ENCODE measurements around the gene OR51I2. TPM values are rescaled to one million over a fixed set of nuclear protein-coding genes. Genes with fewer than 3 reads are reported as not detected.

OR51I2 gene, protein sequence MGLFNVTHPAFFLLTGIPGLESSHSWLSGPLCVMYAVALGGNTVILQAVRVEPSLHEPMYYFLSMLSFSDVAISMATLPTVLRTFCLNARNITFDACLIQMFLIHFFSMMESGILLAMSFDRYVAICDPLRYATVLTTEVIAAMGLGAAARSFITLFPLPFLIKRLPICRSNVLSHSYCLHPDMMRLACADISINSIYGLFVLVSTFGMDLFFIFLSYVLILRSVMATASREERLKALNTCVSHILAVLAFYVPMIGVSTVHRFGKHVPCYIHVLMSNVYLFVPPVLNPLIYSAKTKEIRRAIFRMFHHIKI
- not detected for total RNA-seq
- not detected for polyA plus RNA-seq
- long read RNA-seq, donor 1: 0 reads
- long read RNA-seq, donor 2: 0 reads
- long read RNA-seq, donor 3: 0 reads

DNA sequence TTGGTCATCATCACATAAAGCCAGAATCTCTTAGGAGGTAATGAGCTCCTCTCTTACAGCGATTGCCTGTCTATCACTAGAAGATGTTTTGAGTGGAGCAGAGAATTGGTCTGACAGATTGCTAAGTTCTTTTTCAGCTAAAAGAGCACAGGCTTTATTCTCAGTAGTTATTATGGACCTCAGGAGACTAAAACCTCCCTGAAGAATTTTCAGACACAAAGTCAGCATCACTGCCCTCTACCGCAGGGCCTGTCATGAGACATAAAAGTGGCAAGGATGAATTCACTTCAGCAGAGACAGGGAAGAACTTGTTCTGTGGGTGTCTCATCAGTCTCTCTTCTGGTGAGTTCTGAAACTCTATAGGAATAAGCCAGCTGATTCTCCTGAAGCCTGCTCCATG, at the start of gene OR51I2:
TSS of gene OR51I2 (plus strand) at position 301 of the 400 bp plus-strand sequence. CDS start 4,166 bp downstream, outside the sequence.
- no peaks in the 10 kb centered on the region for H3K4me1 ChIP-seq
- intact Hi-C loops (cut with DNase I): loop anchor here in 1 of 10 donors (2.0 kb wide), 1 partner anchor 14 kb away; no protein-coding TSS in a partner anchor
- no peak within 1 kb of the TSS for H3K27ac ChIP-seq
- 91 to 93% methylated on average over 2 of the region's 2 CpGs for WGBS, 2 donors
- H3K9me3 ChIP-seq: no peaks in the 10 kb centered on the region
- ATAC-seq: no peak
- H3K27me3 ChIP-seq: no peaks in the 10 kb centered on the region
- H3K4me3 ChIP-seq: no peak within 1 kb of the TSS
- TF ChIP-seq, protein P1, sequence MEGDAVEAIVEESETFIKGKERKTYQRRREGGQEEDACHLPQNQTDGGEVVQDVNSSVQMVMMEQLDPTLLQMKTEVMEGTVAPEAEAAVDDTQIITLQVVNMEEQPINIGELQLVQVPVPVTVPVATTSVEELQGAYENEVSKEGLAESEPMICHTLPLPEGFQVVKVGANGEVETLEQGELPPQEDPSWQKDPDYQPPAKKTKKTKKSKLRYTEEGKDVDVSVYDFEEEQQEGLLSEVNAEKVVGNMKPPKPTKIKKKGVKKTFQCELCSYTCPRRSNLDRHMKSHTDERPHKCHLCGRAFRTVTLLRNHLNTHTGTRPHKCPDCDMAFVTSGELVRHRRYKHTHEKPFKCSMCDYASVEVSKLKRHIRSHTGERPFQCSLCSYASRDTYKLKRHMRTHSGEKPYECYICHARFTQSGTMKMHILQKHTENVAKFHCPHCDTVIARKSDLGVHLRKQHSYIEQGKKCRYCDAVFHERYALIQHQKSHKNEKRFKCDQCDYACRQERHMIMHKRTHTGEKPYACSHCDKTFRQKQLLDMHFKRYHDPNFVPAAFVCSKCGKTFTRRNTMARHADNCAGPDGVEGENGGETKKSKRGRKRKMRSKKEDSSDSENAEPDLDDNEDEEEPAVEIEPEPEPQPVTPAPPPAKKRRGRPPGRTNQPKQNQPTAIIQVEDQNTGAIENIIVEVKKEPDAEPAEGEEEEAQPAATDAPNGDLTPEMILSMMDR (IDR thresholded peaks at IDR 0.05): no peak
- H3K36me3 ChIP-seq: no peaks in the 10 kb centered on the region
- no peak for DNase-seq

DNA sequence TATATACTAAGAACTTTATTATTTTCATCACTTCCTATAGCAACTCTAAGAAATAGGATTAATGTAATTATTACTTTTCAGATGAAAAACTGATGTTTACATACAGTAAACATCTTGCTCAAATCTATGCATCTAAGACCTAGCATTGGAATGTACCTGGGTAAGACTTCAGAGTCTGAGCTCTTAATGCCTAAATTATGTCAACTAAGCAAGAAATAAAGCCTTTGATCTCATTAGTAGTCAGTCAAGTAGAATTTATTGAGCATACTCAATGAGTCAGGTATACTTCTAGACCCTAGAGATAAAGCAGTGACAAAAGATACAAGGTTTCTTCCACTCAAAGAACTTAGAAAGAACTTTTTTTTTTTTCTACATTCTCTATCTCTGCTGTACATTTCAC, 44.0 kb upstream of the OR51I2 start:
- DNase-seq (no peak), ATAC-seq (no peak)
- no peak overlapping the region for H3K4me3 ChIP-seq
- no peak overlapping the region for H3K27ac ChIP-seq
- H3K27me3 ChIP-seq: peaks cover 0 to 5% (median 0%) of the 10 kb centered on the region in 7 donors
- TF ChIP-seq, protein P1 (IDR thresholded peaks at IDR 0.05): no peak
- intact Hi-C loops (cut with DNase I): no loop called here
- peaks cover 0 to 2% (median 0%) of the 10 kb centered on the region in 11 donors for H3K9me3 ChIP-seq
- H3K4me1 ChIP-seq: no peaks in the 10 kb centered on the region
- H3K36me3 ChIP-seq: no peaks in the 10 kb centered on the region

DNA sequence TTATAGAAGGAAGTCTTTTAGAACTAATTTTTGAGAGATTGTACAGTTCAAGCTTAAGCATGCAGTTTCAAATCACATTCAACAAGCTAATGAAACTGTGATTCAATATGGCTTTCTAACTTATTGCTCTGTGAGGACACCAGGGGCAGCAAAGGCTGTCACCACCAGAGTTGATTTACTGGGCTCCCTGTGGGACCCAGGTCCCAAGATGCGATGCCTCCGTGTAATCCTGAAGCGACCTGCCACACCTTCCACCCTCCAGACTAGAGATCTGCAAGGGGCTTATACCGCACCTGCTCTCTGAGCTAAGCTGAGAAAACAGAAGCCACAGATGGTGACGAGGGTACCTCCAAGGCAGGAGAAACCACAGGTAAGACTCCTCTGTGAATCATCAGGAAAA, 28.1 kb upstream of the OR51I2 start:
- no peaks in the 10 kb centered on the region for H3K9me3 ChIP-seq
- DNase-seq (no peak), ATAC-seq (no peak)
- no peak overlapping the region for H3K4me3 ChIP-seq
- H3K4me1 ChIP-seq: no peaks in the 10 kb centered on the region
- H3K36me3 ChIP-seq: no peaks in the 10 kb centered on the region
- no peaks in the 10 kb centered on the region for H3K27me3 ChIP-seq
- TF ChIP-seq, protein P1 (IDR thresholded peaks at IDR 0.05): no peak
- H3K27ac ChIP-seq: no peak overlapping the region
- intact Hi-C loops (cut with DNase I): no loop called here
- 66 to 67% methylated on average over 5 of the region's 5 CpGs for WGBS, 2 donors

DNA sequence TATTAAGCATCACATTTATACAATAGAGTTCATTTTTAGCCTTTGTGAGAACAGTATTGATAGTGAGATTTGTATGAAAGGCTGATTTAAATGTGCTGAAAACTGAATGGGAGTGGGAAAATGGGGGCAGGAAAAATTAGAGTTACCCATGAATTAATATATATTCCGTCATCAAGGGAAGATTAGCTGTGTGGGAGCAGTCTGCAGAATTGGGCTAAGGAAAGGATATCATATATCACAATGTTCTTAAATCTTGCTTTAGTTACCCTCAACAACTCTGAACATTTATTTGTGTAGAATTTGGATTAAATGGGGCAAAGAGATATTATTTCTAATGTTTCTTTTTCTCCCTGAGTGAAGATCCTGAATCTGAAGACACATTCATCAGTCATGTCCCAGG, 27.3 kb upstream of the OR51I2 start, which contains the start of gene OR51Q1:
TSS of gene OR51Q1 (plus strand) at position 301 of the 400 bp plus-strand sequence. CDS start at position 391, 90 bp downstream.
- H3K4me1 ChIP-seq: no peaks in the 10 kb centered on the region
- no peak within 1 kb of the TSS for H3K4me3 ChIP-seq
- DNase-seq: no peak
- 89 to 94% methylated on average over 1 of the region's 1 CpG for WGBS, 2 donors
- H3K27ac ChIP-seq: no peak within 1 kb of the TSS
- H3K9me3 ChIP-seq: no peaks in the 10 kb centered on the region
- H3K27me3 ChIP-seq: no peaks in the 10 kb centered on the region
- TF ChIP-seq, protein P1 (IDR thresholded peaks at IDR 0.05): no peak
- ATAC-seq: no peak
- intact Hi-C loops (cut with DNase I): no loop called here
- H3K36me3 ChIP-seq: no peaks in the 10 kb centered on the region

All from heart right ventricle (tissue), 16 donors.